Adipose tissue (tissue), 3 donors: ENCODE data around the gene ST7L. TPM values are rescaled to one million over a fixed set of nuclear protein-coding genes. Genes with fewer than 3 reads are reported as not detected.

Experiments
- H3K27ac ChIP-seq: one replicate; pipeline ENCODE4 v1.5.1; 2013; ENCODE audit warnings: low read depth, low read length
- WGBS, 3 donors: extraction: QIAGEN DNeasy Blood & Tissue Kit; methylation state at CpG; one replicate each; pipeline ENCODE4 v1.1.7; 2013; 5-methylcytosine and 5-hydroxymethylcytosine counted together
- polyA plus RNA-seq, 3 donors: library from polyadenylated mRNA; stranded (reverse); fragments of 200-250 nt; gene quantifications; one replicate each; pipeline ENCODE4 v1.2.3, GENCODE V29; 2013
- donor health status: healthy with polysubstance abuse.
- donor health status: Bipolar disorder and iron deficiency.
- donor health status: healthy.

The ST7L gene
- polyA plus RNA-seq, 3 donors: 6.6 to 10.6 (median 8.0) TPM

- H3K27ac ChIP-seq: no peak overlapping the region
- 91 to 98% (median 95%) methylated on average over 1 of the region's 1 CpG for WGBS, 3 donors
Measured at GRCh38 chr1:112564081-112564480, 54.9 kb downstream of the ST7L start.

GRCh38 chr1:112563341-112563740, 55.6 kb downstream of the ST7L start:
- no peak overlapping the region for H3K27ac ChIP-seq

GRCh38 chr1:112558634-112559033, 60.3 kb downstream of the ST7L start:
- H3K27ac ChIP-seq: no peak overlapping the region
- 89 to 93% (median 92%) methylated on average over 3 of the region's 3 CpGs for WGBS, 3 donors

GRCh38 chr1:112557385-112557784, 61.6 kb downstream of the ST7L start:
- no peak overlapping the region for H3K27ac ChIP-seq
- WGBS, 3 donors: 89 to 100% (median 91%) methylated on average over 1 of the region's 1 CpG

- H3K27ac ChIP-seq: no peak overlapping the region
Measured at GRCh38 chr1:112554411-112554810, 64.5 kb downstream of the ST7L start.

- H3K27ac ChIP-seq: no peak overlapping the region
- 78 to 84% (median 81%) methylated on average over 2 of the region's 2 CpGs for WGBS, 3 donors
Measured at GRCh38 chr1:112549590-112549989, 69.4 kb downstream of the ST7L start.

GRCh38 chr1:112548547-112548946, 70.4 kb downstream of the ST7L start:
- 68 to 79% (median 68%) methylated on average over 3 of the region's 3 CpGs for WGBS, 3 donors
- no peak overlapping the region for H3K27ac ChIP-seq

- H3K27ac ChIP-seq: no peak overlapping the region
- 83 to 97% (median 95%) methylated on average over 2 of the region's 2 CpGs for WGBS, 3 donors
Measured at GRCh38 chr1:112546076-112546475, 72.9 kb downstream of the ST7L start.

GRCh38 chr1:112544751-112545150, 74.2 kb downstream of the ST7L start:
- H3K27ac ChIP-seq: no peak overlapping the region

GRCh38 chr1:112544011-112544688, 74.8 kb downstream of the ST7L start:
- H3K27ac ChIP-seq: no peak overlapping the region
- 28 to 61% (median 34%) methylated on average over 1 of the region's 1 CpG for WGBS, 3 donors

More at GRCh38 chr1:112544751-112545150, 74.2 kb downstream of the ST7L start:
- 57 to 67% (median 63%) methylated on average over 3 of the region's 3 CpGs for WGBS, 3 donors

GRCh38 chr1:112542206-112542973, 76.6 kb downstream of the ST7L start:
- WGBS, 3 donors: 78 to 96% (median 93%) methylated on average over 9 of the region's 9 CpGs
- H3K27ac ChIP-seq: no peak overlapping the region

GRCh38 chr1:112541299-112541698, 77.6 kb downstream of the ST7L start:
- WGBS, 3 donors: 44 to 95% (median 63%) methylated on average over 1 of the region's 1 CpG
- H3K27ac ChIP-seq: no peak overlapping the region

GRCh38 chr1:112540226-112540794, 78.6 kb downstream of the ST7L start:
- WGBS, 3 donors: 0 to 38% (median 26%) methylated on average over 1 of the region's 1 CpG
- no peak overlapping the region for H3K27ac ChIP-seq

- WGBS, 3 donors: 83 to 90% (median 86%) methylated on average over 3 of the region's 3 CpGs
- no peak overlapping the region for H3K27ac ChIP-seq
Measured at GRCh38 chr1:112538883-112539282, 80.1 kb downstream of the ST7L start.

GRCh38 chr1:112537456-112537855, 81.5 kb downstream of the ST7L start:
- H3K27ac ChIP-seq: no peak overlapping the region

- 65 to 77% (median 69%) methylated on average over 2 of the region's 2 CpGs for whole genome bisulfite sequencing, 3 donors
- H3K27ac ChIP-seq: no peak overlapping the region
Measured at GRCh38 chr1:112536561-112536960, 82.4 kb downstream of the ST7L start.

- no peak overlapping the region for H3K27ac ChIP-seq
- 94 to 95% (median 95%) methylated on average over 6 of the region's 6 CpGs for WGBS, 3 donors
Measured at GRCh38 chr1:112533029-112533428, 85.9 kb downstream of the ST7L start.

- 77 to 90% (median 88%) methylated on average over 4 of the region's 4 CpGs for WGBS, 3 donors
- H3K27ac ChIP-seq: no peak overlapping the region
Measured at GRCh38 chr1:112532064-112532463, 86.9 kb downstream of the ST7L start.

GRCh38 chr1:112530832-112531231, 88.1 kb downstream of the ST7L start:
- H3K27ac ChIP-seq: no peak overlapping the region

- H3K27ac ChIP-seq: no peak overlapping the region
Measured at GRCh38 chr1:112529301-112529700, 89.6 kb downstream of the ST7L start.
